NCI-H2171 (cell line): Measurements from ENCODE around the gene ZIC5.

ENCODE experiments used
- DNase-seq: peaks from one replicate; lab custom pipeline; 2025; lab: John Stamatoyannopoulos, UW

ZIC5 gene

DNA sequence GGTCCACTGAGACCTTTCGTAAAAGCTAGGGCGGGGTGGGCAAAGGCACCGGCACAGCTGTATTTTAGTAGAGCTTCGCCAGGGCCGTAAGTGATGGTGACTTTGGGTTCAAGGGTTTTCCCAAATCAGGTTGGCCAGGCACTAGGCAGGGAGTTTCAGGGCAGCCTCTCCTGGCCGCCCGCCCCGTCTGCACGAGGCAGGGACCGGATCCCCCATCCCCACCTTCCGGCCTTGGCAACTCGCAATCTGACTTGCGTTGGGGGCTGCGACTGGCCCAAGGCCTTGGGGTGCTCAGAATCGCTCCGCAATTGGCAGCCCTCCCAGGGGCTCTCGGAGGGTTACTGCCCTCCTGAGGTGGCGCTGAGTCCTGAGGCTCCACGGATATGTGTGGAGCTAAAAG lies 4.1 kb upstream of the ZIC5 start:
- DNase-seq: no peak

DNA sequence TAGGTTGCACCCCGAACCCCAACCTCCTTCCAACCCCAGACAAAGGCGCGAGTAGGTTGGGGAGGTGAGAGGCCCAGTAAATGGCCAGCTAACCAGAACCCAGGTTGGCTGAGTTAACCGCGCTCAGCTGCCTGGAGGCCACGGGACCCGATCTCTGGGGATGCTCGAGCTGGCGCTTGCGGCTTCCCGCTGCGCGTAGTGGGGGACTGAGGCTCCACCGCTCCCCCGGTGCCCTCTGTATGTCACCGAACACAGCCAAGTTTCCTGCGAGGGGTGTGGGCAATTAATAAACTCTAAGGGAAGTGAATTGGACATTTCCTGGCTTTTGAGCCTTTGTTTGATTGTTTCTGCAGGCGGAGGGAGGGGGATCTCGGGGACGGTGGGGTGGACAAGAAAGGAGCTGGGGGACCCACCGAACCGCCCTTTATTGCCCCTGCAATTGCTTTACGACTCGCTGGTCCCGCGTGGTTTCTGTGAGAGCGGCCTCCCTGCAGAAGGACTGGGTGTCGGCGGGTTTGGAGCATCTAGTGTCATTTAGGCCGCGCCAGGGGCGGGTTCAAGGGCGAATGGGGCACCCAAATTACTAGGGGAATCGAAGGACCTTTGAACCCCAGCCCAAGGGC lies 3.5 kb upstream of the ZIC5 start:
- DNase-seq: no peak

DNA sequence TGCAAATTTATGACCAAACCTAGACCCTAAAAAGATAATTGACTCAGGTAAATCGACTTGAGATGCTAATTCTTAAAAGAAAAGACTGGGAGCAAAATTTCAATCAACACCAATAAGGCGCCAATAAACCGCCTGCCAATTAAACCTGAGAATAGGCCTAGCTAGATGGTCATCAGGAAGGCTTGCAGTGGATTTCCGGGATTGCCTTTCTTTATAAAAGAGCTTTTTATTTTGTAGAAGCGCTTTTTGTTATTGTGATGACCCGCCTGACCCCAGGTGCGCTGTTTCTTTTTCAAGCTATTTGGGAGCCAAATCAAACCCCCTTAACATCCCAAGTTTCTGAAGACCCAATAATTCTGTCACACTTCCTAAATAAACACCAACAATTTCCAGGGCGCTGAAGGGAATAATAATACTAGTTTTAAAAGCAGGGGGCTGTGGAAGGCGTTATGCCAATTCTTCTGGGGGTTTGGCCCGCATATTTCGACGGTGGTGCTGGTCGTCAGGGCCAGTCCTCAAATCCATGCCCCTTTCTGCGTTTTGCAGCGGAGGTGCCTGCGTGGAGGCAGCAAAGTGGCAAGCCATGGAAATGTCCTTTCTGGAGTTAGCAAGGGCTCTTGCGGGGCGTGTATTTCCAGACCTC lies 2.9 kb upstream of the ZIC5 start:
- DNase-seq: no peak

DNA sequence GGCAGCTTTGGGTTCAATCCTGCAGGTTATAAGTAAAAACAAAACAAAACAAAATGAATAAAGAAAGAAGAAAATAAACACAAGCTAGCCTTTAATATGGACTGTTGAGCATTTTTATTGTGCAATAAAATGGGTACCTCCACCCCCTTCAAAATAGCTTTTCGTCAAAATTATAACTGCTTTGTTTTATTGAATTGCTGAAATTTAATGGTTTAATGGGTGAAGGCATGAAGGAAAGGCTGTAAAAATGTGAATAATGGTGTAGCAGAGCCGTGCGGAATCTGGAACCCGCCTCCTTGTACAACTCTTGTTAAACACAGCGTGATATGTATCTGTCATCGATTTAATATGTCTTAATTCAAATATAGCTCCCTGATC lies 2.2 kb upstream of the ZIC5 start:
- DNase-seq: no peak

DNA sequence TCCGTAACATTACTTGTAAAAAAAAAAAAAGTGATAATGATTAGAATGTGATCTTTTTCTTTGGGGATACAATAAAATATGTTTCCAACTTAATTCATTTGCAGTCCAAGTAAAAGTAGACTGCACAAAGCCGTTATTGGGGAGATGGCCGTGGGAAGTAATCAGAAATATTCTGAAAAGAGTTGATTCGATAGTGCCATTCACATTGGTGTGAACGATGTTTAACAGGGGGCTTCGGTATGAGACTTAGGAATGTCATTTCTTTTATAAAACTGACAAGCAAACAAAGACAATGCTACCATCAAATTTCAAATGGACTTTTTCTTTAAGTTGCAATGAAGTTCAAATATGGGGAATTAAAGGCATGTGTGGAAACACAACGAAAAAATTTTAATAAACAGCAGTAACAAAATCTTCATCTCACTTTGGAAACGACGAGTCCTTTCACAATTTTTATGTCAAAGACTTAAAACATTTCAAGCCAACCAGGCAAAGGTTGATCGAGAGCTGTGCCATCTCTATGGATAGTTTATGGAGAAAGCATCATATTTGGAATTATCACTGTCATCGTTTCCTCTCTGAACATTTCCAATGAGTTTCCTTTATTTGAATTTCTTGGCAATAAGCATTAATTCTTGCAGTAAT lies 1.7 kb upstream of the ZIC5 start:
- no peak for DNase-seq

DNA sequence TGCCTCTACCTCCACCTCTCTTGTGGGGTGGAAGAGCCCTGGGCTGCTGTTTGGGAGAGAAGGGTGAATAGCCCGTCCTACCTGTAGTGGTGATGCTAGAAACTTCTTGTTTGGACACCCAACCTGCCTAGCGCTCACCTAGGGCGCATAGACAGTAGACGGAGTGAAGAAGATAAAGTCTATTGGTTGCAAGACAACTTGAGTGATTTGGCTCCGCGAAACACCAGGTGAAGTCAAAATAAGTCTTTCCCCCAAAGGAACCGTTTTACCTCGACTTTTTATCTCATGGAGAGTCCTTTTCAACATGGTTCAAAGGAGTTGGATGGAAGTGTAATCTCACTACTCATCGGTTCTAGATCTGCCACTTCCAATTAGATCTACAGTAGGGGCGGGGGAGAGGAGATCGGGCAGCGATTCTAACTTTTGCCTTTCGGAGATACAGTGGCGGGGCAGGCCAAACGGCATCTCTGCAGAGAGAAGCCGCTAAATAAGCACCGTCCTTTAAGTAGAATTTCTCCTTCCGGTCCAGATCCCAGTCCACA lies 694 bp upstream of the ZIC5 start:
- no peak for DNase-seq

DNA sequence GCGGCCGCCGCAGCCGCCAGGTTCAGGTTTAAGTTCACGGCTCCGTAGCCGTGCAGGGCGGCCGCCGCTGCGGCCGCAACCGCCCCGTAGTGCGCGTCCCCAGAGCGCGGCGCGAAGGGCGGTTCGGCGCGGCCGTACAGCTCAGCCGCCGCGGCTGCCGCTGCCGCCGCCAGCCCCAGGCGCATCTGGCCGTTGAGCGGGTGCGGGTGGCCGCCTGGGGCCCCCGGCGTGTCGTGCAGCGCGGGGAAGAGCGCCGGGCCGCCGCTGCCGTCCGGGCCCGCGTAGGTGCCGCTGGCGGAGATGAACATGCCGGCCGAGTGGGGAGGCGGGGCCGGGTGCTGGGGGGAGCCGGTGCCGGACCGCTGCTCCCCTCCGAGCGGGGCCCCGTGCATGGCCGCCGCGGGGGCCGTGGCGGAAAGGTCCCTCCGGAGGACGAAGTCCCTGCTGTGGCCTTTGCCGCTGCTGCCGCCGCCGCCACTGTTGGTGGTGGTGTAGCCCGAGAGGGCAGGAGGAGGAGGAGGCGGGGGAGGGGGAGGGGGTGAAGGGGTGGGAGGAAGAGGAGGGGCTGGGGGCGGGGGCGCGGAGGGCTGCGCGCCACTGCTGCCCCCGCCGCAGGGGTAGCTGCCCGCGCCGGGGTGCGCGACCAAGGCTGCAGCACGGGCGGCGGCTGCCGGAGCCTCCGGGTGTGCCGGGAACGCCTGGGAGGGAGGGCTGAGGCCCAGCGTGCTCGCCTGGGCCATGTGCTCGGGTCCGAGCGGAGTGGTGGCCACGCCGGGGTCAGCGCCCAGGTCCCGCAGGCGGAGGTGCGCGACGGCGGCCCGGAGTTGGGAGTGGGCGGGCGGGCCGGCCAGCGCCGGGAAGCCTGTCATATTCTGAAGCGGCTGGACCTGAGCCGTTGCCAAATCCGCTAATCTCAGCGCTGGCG lies 654 bp downstream of the ZIC5 start:
- DNase-seq: peak; percentile 39

DNA sequence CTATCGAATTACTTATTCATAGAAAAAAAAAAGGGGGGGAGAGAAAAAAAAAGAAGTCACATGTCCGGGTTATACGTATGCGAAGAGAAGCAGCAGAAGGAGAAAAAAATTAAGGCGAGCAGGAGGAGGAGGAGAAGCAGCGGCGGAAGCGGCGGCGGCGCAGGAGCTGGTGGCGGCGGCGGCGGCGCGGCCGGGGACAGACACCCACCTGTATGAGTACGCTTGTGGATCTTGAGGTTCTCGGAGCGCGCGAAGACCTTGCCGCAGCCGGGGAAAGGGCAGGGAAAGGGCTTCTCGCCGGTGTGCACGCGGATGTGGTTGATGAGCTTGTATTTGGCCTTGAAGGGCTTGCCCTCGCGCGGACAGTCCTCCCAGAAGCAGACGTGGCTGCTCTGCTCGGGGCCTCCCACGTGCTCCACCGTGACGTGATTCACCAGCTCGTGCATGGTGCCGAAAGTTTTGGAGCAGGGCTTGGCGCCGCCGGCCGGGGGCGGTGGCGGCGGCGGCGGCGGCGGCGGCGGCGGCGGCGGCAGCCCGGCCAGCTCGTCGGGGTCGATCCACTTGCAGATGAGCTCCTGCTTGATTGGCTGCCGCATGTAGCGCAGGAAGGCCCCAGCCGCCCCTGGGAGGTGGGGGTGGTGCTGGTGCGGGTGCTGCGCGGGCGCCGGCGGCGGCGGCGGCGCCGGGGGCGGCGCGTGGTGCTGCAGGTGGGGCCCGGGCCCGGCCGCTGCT lies 1.5 kb downstream of the ZIC5 start:
- DNase-seq: peak; percentile 59

DNA sequence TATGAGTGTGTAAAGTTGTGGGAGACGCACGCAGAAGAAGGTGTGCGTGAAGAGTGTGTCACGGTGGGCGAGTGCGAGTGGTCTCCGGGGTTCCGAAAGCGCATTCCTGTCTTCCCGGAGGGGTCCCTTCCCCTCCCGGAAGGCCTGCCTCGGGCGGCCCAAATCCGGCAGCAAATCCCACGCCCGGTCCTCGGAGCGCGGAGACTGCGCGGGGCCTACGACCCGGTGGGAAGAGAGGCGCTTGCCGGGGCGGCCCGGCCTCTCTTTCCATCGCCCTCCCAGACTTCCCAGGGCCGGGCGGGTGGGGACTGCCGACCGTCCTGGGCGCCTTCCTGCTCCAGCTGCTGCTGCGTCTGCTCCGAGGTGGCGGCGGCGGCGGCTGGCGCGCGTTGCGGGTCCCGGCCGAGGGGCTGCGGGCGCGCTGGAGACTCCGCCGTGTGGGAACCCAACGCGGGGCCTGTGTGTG lies 2.1 kb downstream of the ZIC5 start:
- DNase-seq: no peak

DNA sequence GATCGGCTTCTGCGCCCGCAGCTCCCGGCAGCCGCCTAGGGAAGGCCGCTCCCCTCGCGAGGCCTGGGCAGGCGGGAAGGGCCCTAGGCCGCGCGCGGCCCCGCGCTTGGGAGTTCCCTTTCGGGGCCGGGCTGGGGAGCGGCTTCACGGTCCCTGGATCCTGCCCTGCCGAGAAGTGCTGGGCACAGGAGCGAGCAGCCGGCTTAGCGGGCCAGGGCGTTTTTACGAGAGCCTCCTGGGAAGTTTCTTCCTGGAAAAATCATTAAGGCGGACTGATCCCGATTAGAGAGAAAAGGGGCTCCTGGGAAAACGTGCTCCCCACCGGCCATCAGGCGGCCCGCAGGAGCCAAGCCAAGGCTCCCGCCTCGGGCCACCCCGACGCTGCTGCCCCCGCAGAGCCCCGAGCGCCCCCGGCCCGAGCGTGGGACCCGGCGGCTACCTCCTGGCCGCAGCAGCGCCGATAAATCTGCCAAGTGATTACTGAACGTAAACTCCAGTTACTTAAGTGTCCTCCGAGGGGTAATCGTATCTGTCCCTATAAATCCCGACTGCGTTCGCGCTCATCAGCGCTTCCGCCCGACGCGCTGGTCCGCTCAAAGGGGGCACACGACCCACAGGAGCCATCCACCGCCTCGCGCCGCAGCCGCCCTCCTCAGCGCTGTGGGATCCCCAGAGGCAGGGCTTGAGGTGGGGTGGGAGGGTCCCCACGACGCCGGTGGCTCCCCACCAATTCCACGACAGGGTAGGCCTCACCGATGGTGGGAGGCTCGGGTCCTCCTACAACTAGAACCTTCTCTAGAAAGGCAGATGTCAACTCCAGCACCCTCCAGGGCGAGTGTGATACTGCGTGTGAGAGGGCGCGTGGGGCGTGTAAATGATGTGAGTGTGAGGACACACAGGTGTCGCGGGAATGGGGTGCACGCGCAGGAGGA lies 2.8 kb downstream of the ZIC5 start:
- peak; percentile 51 for DNase-seq

DNA sequence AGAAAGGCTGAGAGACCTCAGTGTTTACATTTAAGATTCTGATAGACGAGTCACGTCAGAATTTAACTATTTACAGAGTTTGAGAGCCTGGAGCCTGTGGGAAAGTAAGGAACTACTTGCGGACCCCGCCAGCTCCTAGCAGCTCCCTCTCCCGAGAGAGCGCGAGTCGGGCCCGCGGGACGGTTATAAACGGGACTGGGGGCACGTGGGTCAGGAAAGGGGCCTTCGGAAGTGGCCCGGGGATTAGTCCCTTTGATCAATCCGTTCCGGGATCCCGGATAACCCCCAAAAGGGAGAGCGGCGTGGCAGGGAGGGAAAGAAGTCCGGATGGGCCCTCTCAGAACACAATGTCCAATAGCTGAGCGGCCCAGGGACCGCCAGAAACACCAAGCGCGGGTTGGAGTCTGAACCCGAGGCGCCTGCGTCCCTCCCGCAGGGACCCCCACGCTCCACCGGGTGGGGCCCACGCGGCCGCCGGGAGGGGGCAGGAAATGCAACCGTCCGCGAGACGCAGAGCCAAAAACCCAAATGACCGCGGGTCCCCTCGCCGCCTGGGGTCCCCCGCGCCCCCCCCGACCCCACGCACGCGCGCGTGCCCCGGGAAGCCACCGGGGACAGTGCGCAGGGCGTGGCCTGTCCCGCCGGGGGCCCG lies 3.6 kb downstream of the ZIC5 start:
- DNase-seq: no peak

DNA sequence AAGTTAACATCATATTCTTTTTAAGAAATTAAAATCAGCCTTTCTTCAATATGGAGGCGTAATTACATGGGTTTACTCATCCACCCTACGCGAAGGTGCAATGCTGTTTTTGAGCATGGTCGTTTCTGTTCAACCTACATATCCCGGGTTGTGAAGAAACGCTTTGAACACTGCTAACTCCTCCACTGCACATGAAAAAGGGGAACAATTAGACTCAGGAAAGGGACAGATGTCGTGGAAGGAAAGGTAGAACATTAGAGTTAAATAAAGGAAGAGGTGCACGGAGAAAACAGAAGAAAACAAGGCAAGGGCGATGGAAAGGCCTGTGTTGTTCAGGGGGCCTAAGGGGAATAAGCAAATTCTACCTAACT lies 4.1 kb downstream of the ZIC5 start:
- DNase-seq: no peak

DNA sequence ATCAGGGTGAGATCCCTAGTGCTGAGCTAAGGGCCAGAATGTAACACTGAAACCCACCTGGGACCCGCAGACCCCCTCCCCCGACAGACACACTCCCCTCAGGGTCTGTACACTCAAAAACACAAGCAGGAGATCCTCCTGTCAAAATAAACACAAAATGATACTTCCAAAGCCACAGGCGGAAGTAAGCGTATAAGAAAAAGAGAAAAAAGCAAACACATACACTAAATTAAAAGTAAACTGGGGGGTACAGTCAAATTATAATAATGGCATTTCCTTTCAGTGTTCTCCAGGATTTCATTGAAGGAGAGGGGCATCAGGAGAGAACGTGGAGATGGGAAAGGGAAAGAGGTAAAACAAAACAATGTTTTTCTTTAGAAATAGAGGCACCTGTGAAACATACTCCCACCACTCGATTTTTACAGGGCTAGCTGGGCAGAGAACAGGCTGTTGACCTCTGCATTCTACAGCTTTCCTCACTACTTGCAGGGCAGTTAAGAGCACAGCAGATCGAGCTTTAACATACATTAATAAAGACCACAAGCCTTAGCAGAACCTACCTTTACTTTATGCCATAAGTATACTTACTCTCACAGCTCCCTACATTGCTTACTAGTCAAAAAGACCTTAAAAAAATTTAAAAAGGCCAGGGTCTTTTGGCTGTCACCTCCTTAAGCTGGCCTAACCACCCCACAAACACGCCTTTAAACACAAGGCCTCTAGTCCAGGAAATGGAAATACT lies 5.3 kb downstream of the ZIC5 start:
- DNase-seq: no peak

DNA sequence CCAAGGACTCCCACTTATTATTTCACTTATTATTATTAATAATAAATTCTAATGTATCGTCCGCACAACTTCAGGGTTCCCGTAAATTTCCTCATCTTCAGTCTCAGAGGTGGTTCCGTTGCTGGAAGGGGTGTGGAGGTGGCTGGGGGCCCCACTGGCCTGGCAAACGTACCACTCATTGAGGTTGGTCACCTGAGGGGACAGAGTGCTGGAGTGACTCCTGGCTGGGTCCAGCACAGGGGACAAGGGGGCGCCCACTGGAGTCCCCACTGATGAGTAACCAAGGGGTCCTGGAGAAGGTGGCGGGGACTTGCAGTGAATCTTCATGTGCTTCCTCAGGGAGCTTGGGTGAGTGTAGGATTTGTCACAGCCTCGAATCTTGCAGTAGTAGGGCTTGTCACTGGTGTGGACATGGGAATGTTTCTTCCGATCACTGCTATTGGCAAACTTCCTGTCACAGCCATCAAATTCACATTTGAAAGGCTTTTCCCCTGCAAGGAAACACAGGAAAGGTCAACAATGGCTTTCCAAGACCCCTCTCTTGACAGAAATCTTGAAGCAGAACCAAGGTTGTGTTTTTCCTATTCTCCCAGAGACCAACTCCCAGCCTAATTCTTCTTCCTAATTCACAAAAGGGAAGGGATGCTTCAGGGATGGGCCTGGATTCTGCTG lies 6.1 kb downstream of the ZIC5 start:
- no peak for DNase-seq

DNA sequence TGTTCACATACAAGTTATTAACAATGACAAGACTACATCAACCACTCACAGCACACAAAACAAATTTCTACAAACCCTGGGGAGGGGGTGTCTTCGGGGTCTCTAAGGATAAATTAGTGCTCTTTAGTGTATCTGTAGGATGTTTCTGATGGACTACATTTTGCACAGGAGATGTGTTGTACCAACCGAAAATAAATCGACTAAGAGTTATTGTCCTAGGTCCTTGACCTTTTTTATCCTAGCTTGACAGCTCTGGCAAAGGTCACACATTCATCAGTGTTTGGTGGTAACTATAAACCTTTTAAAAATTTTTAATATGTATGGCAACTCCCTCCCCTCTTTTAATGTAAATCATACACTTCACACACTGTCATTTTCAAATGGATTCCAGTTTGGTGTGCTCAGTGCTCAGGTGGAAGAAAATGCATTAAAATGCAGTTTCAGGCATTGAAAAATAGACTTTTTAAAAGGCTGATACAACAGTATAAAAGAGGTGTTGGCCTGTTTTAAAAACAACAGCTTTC lies 7.7 kb downstream of the ZIC5 start:
- no peak for DNase-seq

DNA sequence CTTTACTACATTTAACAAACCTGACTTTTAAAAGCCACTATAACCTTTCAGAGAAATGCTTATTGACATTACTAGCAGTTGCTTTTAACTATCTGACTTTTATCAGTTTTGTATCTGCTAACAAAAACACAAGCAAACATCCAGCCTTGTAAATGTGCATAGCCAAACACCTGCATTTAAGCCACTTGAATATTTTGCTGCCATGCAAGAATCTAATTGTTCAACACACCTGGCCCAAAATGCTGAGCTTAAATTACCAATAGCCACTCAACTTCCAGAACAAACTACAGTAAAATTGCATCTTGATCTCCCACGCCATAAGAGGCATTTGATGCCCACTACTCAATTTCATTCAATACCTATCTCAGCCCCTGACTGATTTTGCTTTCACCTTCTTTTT lies 9.3 kb downstream of the ZIC5 start:
- no peak for DNase-seq

DNA sequence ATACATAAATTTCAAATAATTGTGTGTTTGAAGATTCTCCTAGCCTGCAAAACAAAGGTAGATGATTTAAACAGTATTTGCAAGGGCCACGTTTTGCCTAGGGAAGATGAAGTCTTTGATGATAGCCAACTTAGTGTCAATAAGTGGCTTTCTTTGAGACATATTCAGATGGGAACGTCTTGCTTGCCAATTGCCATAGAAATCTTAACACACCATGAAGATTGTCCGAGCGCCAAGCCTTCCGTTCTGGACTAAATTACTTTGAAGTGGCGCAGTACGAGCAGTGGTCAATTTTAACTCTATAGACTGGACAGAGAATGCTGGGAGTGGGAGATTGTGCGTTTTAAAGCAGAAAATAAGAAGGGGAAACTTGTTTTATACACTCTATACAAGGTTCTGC lies 9.9 kb downstream of the ZIC5 start:
- no peak for DNase-seq

DNA sequence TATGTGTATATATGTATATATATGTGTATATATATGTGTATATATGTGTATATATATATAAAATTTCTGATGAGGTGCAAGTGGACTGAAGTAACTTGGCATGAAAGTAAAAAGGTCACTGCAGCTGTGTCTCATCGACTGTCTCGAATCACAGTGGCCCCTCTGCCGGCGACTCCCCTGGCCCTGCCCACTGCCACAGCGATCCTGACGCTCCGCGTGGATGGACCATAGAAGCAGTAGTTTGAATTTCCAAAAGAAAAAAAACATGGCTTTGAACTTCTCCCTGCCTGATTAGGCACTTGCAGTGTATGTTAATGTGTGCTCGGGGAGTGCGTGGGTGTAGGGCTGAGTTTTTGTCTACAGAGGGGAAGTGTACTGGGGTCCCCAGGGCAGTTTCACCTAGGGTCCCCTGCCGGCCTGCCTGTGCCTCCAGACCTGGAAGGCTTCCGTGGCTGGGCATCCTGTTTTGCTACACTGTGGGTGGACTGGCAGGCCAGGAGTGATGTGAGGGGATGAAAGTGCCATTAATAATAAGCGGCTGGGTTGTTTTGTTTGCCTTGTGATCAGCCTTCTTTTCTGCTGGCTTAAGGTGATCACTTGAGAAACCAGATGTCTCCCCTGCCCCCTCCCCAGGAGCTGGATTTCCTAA lies 10.8 kb downstream of the ZIC5 start:
- no peak for DNase-seq
